GM12875 (cell line): Measurements from ENCODE around the gene ERC2.

Experiments
- H3K4me3 ChIP-seq: one replicate; pipeline ENCODE4 v1.5.1; 2011; ENCODE audit warnings: low read depth, low read length, control low read depth
- TF ChIP-seq, protein P1 (sequence below): IDR thresholded peaks from 2 replicates; pipeline ENCODE4 v1.5.1; 2011; ENCODE audit warnings: low read depth, mild to moderate bottlenecking, control low read depth, inconsistent platforms, low read length, moderate library complexity, borderline replicate concordance; ENCODE audit not compliant: insufficient read depth

Gene ERC2

GRCh38 chr3:55554634-55555425 is 913.4 kb downstream of the ERC2 start:
- no peak overlapping the region for H3K4me3 ChIP-seq
- TF ChIP-seq, protein P1, sequence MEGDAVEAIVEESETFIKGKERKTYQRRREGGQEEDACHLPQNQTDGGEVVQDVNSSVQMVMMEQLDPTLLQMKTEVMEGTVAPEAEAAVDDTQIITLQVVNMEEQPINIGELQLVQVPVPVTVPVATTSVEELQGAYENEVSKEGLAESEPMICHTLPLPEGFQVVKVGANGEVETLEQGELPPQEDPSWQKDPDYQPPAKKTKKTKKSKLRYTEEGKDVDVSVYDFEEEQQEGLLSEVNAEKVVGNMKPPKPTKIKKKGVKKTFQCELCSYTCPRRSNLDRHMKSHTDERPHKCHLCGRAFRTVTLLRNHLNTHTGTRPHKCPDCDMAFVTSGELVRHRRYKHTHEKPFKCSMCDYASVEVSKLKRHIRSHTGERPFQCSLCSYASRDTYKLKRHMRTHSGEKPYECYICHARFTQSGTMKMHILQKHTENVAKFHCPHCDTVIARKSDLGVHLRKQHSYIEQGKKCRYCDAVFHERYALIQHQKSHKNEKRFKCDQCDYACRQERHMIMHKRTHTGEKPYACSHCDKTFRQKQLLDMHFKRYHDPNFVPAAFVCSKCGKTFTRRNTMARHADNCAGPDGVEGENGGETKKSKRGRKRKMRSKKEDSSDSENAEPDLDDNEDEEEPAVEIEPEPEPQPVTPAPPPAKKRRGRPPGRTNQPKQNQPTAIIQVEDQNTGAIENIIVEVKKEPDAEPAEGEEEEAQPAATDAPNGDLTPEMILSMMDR = no peak

DNA sequence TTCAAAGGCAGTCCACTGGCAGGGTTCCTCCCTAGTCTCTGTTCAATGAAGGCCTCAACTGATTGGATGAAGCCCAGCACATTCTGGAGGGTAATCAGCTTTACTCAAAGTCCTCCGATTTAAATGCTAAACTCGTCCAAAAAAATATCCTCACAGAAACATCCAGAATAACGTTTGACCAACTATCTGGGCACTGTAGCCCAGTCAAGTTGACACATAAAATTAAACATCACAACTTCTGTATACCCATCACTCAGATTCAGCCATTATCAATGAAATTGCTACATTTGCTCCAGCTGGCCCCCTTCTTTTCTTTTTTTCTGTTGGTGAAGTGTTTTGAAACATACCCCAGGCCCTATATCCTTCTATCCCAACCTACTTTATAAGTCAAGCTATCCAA is 916.6 kb downstream of the ERC2 start:
- TF ChIP-seq, protein P1 = no peak

DNA sequence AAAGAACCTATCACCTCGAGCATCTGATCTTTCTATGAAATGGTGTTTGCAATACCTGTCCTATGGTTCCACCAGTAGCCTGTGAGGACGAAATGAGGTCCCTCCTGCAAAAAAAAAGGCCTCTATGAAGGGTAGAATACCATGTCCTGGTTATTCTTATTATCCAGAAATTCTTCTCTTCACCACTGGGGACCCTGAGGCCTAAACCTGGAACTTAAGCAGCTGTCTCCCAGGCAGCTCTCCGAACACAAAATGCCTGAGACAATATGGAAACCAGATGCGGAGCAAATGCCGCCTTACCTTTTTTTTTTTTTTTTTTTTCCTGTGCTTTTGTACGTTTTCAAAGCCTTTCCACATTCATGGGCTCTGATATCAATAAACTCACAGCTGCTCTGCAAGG is 919.1 kb downstream of the ERC2 start:
- no peak overlapping the region for H3K4me3 ChIP-seq
- TF ChIP-seq, protein P1 = no peak

More for the DNA sequence above, 916.6 kb downstream of the ERC2 start:
- no peak overlapping the region for H3K4me3 ChIP-seq

DNA sequence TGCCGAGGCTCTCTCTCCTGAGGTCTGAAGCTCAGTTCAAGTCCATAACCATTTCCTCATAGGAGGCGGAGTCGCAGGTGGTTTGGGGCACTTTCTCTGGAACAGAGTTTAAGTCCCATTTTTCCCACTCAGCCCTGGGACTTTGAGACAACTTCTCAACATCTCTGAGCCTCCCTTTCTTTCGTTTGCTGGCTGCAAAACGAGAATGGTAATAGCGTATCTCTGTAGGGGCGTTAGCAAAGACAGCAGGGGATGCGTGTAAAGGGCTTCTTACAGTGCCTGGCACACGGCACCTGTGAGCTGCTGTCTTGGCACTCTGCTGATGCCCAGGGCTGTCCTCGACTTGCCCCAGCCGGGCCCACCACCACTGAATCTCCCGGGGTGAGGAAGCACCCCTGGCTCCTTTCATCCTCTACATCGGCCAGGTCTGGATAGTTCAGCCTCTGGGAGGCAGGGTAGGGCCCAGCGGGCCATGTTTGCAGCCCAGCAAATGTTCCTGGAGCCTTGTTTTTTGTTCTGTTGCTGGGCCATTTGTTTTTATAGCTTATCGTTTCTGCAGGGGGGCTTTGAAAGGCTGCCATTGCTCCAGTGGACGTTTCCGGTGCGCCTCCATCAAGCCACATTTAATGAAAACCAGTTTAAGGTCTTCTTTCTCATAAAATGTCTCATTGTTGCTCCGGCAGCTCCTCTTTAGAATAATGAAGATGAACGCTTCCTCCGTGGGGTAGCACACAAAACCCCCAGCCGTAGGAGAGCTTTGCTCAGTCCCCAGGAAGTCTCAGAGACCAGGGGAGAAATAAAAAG is 921.2 kb downstream of the ERC2 start:
- TF ChIP-seq, protein P1 = no peak
- H3K4me3 ChIP-seq = no peak overlapping the region

- TF ChIP-seq, protein P1 = no peak
- no peak overlapping the region for H3K4me3 ChIP-seq
These were observed 922.3 kb downstream of the ERC2 start for GRCh38 chr3:55545995-55546394.

DNA sequence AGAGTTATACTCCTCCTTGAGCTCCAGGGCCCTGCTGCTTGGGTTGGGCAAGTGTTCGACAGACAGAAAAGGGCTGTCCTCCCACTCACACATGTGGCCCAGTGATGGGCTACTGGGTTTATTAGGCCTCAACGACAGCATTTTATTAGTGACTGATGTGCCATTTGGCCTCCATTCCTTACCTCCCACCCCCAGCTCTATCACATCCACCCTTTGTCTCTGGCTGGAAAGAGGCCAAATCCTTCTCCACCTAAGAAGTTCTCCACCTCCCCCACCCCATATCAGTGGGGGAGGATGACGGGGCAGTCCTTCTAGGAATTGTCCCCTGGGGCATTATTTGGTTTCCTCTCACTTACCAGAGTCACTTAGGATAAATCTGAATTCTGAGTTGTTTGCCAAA is 924.0 kb downstream of the ERC2 start:
- TF ChIP-seq, protein P1 = no peak

More for the DNA sequence above, 924.0 kb downstream of the ERC2 start:
- H3K4me3 ChIP-seq = no peak overlapping the region
